Activated CD4-positive, alpha-beta memory T cell treated with anti-CD3 and anti-CD28 coated beads, Interleukin-2, amount 10 ng/mL, durations not matched to agents 7 days and 5 days (primary cell): ENCODE data around the gene PDE11A. TPM values are rescaled to one million over a fixed set of nuclear protein-coding genes. Genes with fewer than 3 reads are reported as not detected.

ENCODE experiments used
- CTCF ChIA-PET: fragments of 350-600 bp; sonication (Branson Sonifier 250); formaldehyde crosslinking; loops from one replicate; lab custom pipeline; 2021; ENCODE audit warnings: antibody characterized with exemption, inconsistent platforms; lab: Charles Lee
- POLR2A ChIA-PET: fragments of 350-600 bp; sonication (Branson Sonifier 250); formaldehyde crosslinking; loops from one replicate; lab custom pipeline; 2021; ENCODE audit warnings: antibody characterized with exemption; lab: Charles Lee
- DNase-seq: peaks from one replicate; pipeline ENCODE4 v3.0.0-alpha.2; 2020
- H3K27ac Mint-ChIP-seq: one replicate; pipeline ENCODE4 v1.8.0; 2021; ENCODE audit warnings: mild to moderate bottlenecking, mixed read lengths
- H3K27me3 Mint-ChIP-seq: one replicate; pipeline ENCODE4 v1.8.0; 2021; ENCODE audit warnings: mixed read lengths
- H3K36me3 Mint-ChIP-seq: one replicate; pipeline ENCODE4 v1.8.0; 2021; ENCODE audit warnings: low read depth, mixed read lengths
- H3K4me1 Mint-ChIP-seq: one replicate; pipeline ENCODE4 v1.8.0; 2021; ENCODE audit warnings: mixed read lengths
- H3K4me3 Mint-ChIP-seq: one replicate; pipeline ENCODE4 v1.8.0; 2021; ENCODE audit warnings: mild to moderate bottlenecking, mixed read lengths
- H3K9me3 Mint-ChIP-seq: one replicate; pipeline ENCODE4 v1.8.0; 2021; ENCODE audit warnings: mixed read lengths
- total RNA-seq, 2 experiments: library from RNA; stranded (reverse); gene quantifications; one replicate each; pipeline ENCODE4 v1.2.3, GENCODE V29; 2021

The PDE11A gene
- total RNA-seq, 2 experiments from 2014 or later: not detected

- POLR2A ChIA-PET: no interaction called here
- CTCF ChIA-PET: no interaction called here
- Mint-ChIP-seq H3K27me3 (peaks cover 3% of the 10 kb centered on the region), H3K9me3 (no peaks in the 10 kb centered on the region), H3K4me3 (no peak overlapping the region), H3K4me1 (no peaks in the 10 kb centered on the region), H3K27ac (no peak overlapping the region), H3K36me3 (no peaks in the 10 kb centered on the region)
- DNase-seq: no peak
Observed at GRCh38 chr2:177923323-177923722, 149.3 kb downstream of the PDE11A start.

- no peaks in the 10 kb centered on the region for H3K9me3 Mint-ChIP-seq
- H3K27me3 Mint-ChIP-seq: peaks cover 4% of the 10 kb centered on the region
- no peaks in the 10 kb centered on the region for H3K4me1 Mint-ChIP-seq
- POLR2A ChIA-PET: no interaction called here
- DNase-seq: no peak
- no peak overlapping the region for H3K27ac Mint-ChIP-seq
- CTCF ChIA-PET: no interaction called here
- no peak overlapping the region for H3K4me3 Mint-ChIP-seq
- H3K36me3 Mint-ChIP-seq: no peaks in the 10 kb centered on the region
Observed at GRCh38 chr2:177921726-177922125, 150.9 kb downstream of the PDE11A start.

GRCh38 chr2:177917169-177917568 lies 155.4 kb downstream of the PDE11A start:
- POLR2A ChIA-PET: no interaction called here
- Mint-ChIP-seq H3K4me1 (no peaks in the 10 kb centered on the region), H3K27ac (no peak overlapping the region), H3K9me3 (no peaks in the 10 kb centered on the region), H3K27me3 (peaks cover 5% of the 10 kb centered on the region), H3K36me3 (no peaks in the 10 kb centered on the region), H3K4me3 (no peak overlapping the region)
- no peak for DNase-seq
- CTCF ChIA-PET: no interaction called here

- no peaks in the 10 kb centered on the region for H3K36me3 Mint-ChIP-seq
- ChIA-PET POLR2A (no interaction called here), CTCF (no interaction called here)
- H3K27me3 Mint-ChIP-seq: peaks cover 5% of the 10 kb centered on the region
- H3K27ac Mint-ChIP-seq: no peak overlapping the region
- no peaks in the 10 kb centered on the region for H3K9me3 Mint-ChIP-seq
- H3K4me3 Mint-ChIP-seq: no peak overlapping the region
- DNase-seq: no peak
- no peaks in the 10 kb centered on the region for H3K4me1 Mint-ChIP-seq
Observed at GRCh38 chr2:177916342-177916741, 156.2 kb downstream of the PDE11A start.

- no peaks in the 10 kb centered on the region for H3K9me3 Mint-ChIP-seq
- CTCF ChIA-PET: no interaction called here
- H3K4me1 Mint-ChIP-seq: no peaks in the 10 kb centered on the region
- H3K36me3 Mint-ChIP-seq: no peaks in the 10 kb centered on the region
- H3K27me3 Mint-ChIP-seq: peaks cover 5% of the 10 kb centered on the region
- POLR2A ChIA-PET: no interaction called here
- no peak overlapping the region for H3K27ac Mint-ChIP-seq
- no peak overlapping the region for H3K4me3 Mint-ChIP-seq
- no peak for DNase-seq
Observed at GRCh38 chr2:177914247-177914646, 158.3 kb downstream of the PDE11A start.

- no peak for DNase-seq
- Mint-ChIP-seq H3K36me3 (no peaks in the 10 kb centered on the region), H3K27me3 (no peaks in the 10 kb centered on the region), H3K9me3 (no peaks in the 10 kb centered on the region), H3K4me1 (peaks cover 8% of the 10 kb centered on the region), H3K4me3 (no peak overlapping the region), H3K27ac (no peak overlapping the region)
- ChIA-PET CTCF (no interaction called here), POLR2A (no interaction called here)
Observed at GRCh38 chr2:177909962-177910361, 162.6 kb downstream of the PDE11A start.

GRCh38 chr2:177908824-177909223 lies 163.8 kb downstream of the PDE11A start:
- CTCF ChIA-PET: no interaction called here
- Mint-ChIP-seq H3K36me3 (no peaks in the 10 kb centered on the region), H3K9me3 (no peaks in the 10 kb centered on the region), H3K4me1 (peaks cover 8% of the 10 kb centered on the region), H3K4me3 (no peak overlapping the region), H3K27me3 (no peaks in the 10 kb centered on the region), H3K27ac (no peak overlapping the region)
- POLR2A ChIA-PET: no interaction called here
- DNase-seq: no peak

- POLR2A ChIA-PET: no interaction called here
- no peaks in the 10 kb centered on the region for H3K27me3 Mint-ChIP-seq
- no peak for DNase-seq
- CTCF ChIA-PET: no interaction called here
- peaks cover 8% of the 10 kb centered on the region for H3K4me1 Mint-ChIP-seq
- no peaks in the 10 kb centered on the region for H3K9me3 Mint-ChIP-seq
- no peaks in the 10 kb centered on the region for H3K36me3 Mint-ChIP-seq
- no peak overlapping the region for H3K27ac Mint-ChIP-seq
- H3K4me3 Mint-ChIP-seq: no peak overlapping the region
Observed at GRCh38 chr2:177908182-177908581, 164.4 kb downstream of the PDE11A start.

GRCh38 chr2:177906041-177906718 lies 166.4 kb downstream of the PDE11A start:
- Mint-ChIP-seq H3K9me3 (no peaks in the 10 kb centered on the region), H3K36me3 (no peaks in the 10 kb centered on the region), H3K4me3 (no peak overlapping the region), H3K4me1 (peaks cover 8% of the 10 kb centered on the region), H3K27me3 (no peaks in the 10 kb centered on the region), H3K27ac (no peak overlapping the region)
- CTCF ChIA-PET: interaction anchor here (0.6 to 1.4 kb wide), 4 partner anchors 8 to 96 kb away, joined by 3 to 5 read pairs (median 3); no protein-coding TSS in a partner anchor
- peak; percentile 72 for DNase-seq
- POLR2A ChIA-PET: no interaction called here

GRCh38 chr2:177905640-177906039 lies 166.9 kb downstream of the PDE11A start:
- H3K4me1 Mint-ChIP-seq: peaks cover 8% of the 10 kb centered on the region
- H3K27ac Mint-ChIP-seq: no peak overlapping the region
- ChIA-PET POLR2A (no interaction called here), CTCF (interaction anchor here (1.3 kb wide), 1 partner anchor 78 kb away, joined by 5 read pairs; no protein-coding TSS in a partner anchor)
- no peaks in the 10 kb centered on the region for H3K9me3 Mint-ChIP-seq
- H3K36me3 Mint-ChIP-seq: no peaks in the 10 kb centered on the region
- DNase-seq: no peak
- peaks cover 2% of the 10 kb centered on the region for H3K27me3 Mint-ChIP-seq
- no peak overlapping the region for H3K4me3 Mint-ChIP-seq

GRCh38 chr2:177902395-177903163 lies 170.0 kb downstream of the PDE11A start:
- Mint-ChIP-seq H3K9me3 (no peaks in the 10 kb centered on the region), H3K4me3 (no peak overlapping the region), H3K27ac (no peak overlapping the region), H3K36me3 (no peaks in the 10 kb centered on the region), H3K4me1 (peaks cover 1% of the 10 kb centered on the region), H3K27me3 (peaks cover 3% of the 10 kb centered on the region)
- DNase-seq: no peak
- POLR2A ChIA-PET: no interaction called here
- CTCF ChIA-PET: no interaction called here

GRCh38 chr2:177900082-177900481 lies 172.5 kb downstream of the PDE11A start:
- DNase-seq: no peak
- ChIA-PET CTCF (interaction anchor here (1.0 kb wide), 1 partner anchor 12 kb away, joined by 3 read pairs; no protein-coding TSS in a partner anchor), POLR2A (no interaction called here)
- H3K27ac Mint-ChIP-seq: no peak overlapping the region
- no peaks in the 10 kb centered on the region for H3K4me1 Mint-ChIP-seq
- H3K9me3 Mint-ChIP-seq: no peaks in the 10 kb centered on the region
- H3K4me3 Mint-ChIP-seq: no peak overlapping the region
- H3K27me3 Mint-ChIP-seq: peaks cover 6% of the 10 kb centered on the region
- no peaks in the 10 kb centered on the region for H3K36me3 Mint-ChIP-seq

- Mint-ChIP-seq H3K36me3 (no peaks in the 10 kb centered on the region), H3K27me3 (peaks cover 9% of the 10 kb centered on the region), H3K4me3 (no peak overlapping the region), H3K27ac (no peak overlapping the region), H3K9me3 (no peaks in the 10 kb centered on the region), H3K4me1 (no peaks in the 10 kb centered on the region)
- DNase-seq: no peak
- ChIA-PET CTCF (interaction anchor here (1.2 kb wide), 1 partner anchor 10 kb away, joined by 3 read pairs; no protein-coding TSS in a partner anchor), POLR2A (no interaction called here)
Observed at GRCh38 chr2:177897278-177897677, 175.3 kb downstream of the PDE11A start.
